IPS-11a (cell line): ENCODE data around the gene INAFM1.

Experiments
- H3K4me3 ChIP-seq: one replicate; pipeline ENCODE4 v1.5.1; 2013; ENCODE audit warnings: low read depth, low read length, control low read depth

The INAFM1 gene

DNA sequence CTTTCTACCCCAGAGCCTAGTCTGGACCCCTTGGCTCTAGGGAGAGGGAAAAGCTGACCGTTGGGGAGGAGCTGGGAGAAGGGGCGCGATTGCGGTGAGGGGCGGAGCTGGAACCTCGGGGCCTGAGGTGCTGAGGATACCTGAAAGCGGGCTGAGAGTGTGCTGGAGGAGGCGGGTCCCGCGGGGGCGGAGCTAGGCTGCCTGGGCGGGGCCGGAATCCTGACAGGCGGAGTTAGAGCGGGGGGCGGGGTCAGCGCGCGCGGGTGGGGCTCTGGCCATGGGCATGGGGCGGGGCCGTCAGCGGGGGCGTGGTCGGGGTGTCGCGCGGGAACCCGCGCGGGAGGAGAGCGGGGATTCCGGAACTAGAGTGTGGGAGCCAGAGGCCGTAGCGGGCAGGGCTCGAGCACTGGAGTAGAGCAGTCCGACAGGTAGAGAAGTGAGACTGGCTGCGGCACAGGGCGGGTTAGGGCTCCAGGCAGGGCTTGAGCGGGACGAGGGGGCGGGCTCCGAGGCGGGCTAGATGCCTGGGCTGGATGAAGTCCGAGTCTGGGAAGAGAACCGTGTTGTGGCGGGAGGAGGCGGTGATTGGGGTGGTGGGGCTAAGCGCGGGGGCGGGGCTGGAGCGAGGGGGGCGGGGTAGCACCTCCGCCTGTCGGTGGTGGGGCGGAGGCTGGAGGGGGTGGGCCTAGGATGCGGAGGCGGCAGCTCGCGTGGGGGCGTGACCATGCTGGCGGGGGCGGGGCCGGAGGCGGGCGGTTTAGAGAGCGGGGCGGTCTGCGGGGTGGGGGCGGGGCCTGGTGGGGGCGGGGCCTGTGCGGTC lies at the start of gene INAFM1:
Gene INAFM1, plus strand, starts transcription at position 815 of the 820 bp plus-strand sequence. CDS start 35 bp downstream, outside the sequence.
- H3K4me3 ChIP-seq, result peak within 1 kb of the TSS; percentile 67

DNA sequence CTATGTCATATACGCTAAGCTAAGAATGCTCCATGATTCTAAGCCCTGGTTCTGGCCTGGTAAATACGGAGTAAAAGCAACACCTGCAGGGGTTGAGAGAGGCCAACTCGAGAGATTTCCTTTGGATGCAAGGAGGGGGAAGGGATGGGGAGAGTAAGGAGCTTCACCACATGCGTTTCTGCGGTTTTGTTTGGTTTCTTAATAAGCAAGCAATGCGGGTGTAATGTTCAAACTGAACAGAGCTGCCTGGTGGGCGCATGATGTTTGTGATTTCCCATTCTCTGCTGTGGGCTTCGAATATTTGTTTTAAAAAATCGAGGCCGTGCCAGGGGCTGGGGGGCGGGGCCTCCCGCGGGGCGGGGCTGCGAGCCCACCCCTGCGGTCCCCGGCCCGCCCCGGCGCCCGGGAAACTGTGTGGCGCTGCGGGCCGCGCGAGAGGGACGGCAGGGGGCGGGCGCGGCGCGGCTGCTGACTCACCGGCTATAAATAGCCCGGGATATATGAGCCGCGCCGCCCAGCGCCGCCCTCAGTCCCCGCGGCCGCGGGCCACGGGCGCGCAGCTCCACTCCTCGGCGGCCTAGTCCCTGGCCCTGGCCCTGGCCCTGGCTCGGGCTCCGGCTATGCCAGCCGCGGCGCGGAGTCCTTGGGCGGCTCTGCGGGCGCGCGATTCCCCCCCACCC lies 48.8 kb upstream of the INAFM1 start:
- H3K4me3 ChIP-seq, result peak overlapping the region; percentile 35

DNA sequence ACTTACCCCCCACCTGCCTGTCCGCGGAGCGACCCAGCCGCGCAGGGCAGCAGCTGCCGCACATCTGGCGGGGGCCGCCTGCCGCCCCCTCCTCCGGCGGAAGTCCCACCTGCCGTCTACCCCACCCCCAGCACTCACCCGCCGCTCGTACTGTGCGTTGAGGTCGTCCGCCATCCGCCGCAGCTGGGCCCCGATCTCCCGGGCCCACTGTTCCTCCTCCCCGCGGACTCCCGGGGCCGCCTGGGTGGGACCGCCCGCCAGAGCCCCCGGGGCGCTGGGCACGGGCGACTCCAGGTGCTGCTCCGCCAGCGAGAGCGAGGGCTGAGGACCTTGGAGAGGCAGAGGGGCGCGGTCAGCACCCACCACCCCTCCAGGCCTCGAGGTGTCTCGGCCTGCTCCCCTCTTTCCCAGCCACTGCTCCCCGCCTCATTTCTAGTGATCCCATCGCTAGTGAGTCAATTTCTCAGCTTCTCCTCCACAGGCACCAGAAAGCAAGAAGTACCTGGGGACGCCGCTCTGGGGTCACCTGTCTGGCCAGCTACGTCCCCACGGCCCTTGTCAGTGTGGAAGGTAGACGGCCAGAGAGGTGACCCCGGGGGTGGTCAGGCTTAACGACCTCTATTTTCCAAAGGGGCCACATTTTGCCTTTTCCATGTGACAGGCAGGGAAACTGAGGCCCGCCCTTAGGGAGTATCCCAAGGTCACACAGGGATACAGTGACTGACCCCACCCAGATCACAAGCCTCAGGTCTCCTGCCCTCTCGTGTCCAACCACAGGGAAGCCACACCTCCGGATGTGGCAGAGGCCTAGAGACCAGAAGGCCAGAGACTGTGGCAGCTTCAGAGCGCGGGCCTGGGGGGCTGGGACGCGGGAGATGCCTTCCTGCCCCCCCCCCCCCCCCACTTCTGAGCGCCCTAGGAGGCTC lies 48.0 kb upstream of the INAFM1 start:
- peak overlapping the region; percentile 35 for H3K4me3 ChIP-seq

GRCh38 chr19:47227352-47228167 lies 47.1 kb upstream of the INAFM1 start:
- peak overlapping the region; percentile 40 for H3K4me3 ChIP-seq

DNA sequence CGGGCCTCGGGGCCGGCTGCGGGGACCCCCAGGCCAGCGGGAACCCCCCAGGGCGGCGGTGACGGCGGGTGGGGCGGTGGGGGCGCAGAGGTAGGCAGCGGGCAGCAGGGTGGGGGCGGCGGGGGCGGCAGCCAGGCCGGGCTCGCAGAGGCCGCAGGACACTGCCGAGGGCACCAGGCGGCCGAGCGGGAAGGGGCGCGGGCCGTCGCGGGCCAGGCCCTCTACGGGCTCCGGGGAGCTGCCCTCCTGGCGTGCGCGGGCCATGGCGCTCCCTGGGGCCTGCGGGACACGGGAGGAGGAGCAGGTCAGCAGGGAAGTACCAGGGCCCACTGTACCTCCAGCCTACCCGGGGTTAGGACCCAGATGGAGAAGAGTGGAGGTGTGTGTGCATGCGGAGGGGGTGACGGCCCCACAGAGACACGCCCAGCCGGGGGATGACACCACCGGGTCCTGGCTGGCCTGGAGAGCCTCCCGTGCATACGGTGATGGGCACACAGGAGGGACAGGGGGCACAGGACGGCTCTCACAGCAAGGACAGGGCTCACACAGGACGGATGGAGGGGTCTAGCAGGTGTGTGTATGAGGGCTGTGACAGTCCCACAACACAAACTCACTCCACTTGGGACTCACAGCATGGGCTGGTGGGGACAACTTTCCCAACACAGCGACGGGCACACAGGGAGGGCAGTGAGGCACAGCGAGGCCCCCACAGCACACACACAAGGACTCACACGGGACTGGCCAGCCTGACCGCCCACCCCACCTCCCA lies 46.3 kb upstream of the INAFM1 start:
- H3K4me3 ChIP-seq, result peak overlapping the region; percentile 84

DNA sequence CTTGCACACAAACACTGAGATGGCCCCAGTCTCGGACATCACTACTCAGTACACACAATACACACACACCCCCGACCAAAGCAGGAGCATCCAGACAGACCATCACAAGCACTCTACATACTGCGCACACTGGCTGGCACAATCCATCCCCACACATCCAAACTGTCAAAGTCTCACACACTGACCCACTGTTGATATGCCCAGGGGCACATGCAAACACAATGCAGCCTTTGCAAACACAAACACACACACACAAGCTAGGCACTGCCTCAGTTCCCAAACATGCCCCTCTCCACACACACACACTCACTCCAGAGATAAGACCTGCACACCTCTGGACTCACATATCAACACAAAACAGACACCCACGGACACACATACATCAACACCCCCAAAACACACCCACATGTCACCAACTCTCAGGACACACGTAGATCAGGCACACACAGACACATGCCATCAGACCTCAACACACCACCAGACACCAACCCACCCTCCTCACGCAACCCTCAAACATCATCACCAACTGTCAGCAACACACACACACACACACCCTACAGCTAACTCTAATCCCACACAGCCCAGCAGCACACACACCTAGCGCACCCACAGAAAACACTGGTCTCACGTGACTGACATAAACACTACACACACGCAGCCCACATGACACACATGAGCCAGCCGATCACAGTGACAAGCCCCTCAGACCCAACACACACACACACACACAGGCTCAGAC lies 45.6 kb upstream of the INAFM1 start:
- H3K4me3 ChIP-seq, result peak overlapping the region; percentile 84

DNA sequence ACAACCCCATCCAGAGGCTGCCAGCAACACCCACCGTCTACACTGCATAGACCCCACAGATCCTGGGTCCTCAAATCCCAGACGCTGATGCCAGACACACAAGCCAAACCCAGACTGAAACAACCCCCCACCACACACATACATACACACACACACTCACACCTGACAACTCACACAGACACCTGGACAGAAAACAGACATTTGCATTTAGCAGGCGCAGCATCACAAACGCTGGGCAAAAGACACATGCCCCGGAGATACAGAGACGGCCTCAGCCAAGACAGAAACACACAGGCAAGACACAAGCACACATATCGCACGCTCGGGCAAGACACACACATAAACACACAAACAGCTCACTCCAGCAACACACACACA lies 45.0 kb upstream of the INAFM1 start:
- H3K4me3 ChIP-seq, result peak overlapping the region; percentile 84

GRCh38 chr19:47230054-47230920 lies 44.4 kb upstream of the INAFM1 start:
- H3K4me3 ChIP-seq, result peak overlapping the region; percentile 84

GRCh38 chr19:47230921-47231214 lies 43.8 kb upstream of the INAFM1 start, which contains the start of gene BBC3:
BBC3 (minus strand) TSS chr19:47231199; CDS start chr19:47228431, 2,768 bp downstream.
- peak within 1 kb of the TSS; percentile 84 for H3K4me3 ChIP-seq

GRCh38 chr19:47231215-47232054 lies 43.2 kb upstream of the INAFM1 start:
- peak overlapping the region; percentile 48 for H3K4me3 ChIP-seq

- no peak overlapping the region for H3K4me3 ChIP-seq
These were observed 42.1 kb upstream of the INAFM1 start for GRCh38 chr19:47232422-47233211.

GRCh38 chr19:47236072-47236675 lies 38.5 kb upstream of the INAFM1 start:
- no peak overlapping the region for H3K4me3 ChIP-seq

GRCh38 chr19:47239152-47239551 lies 35.5 kb upstream of the INAFM1 start:
- H3K4me3 ChIP-seq, result peak overlapping the region; percentile 38

DNA sequence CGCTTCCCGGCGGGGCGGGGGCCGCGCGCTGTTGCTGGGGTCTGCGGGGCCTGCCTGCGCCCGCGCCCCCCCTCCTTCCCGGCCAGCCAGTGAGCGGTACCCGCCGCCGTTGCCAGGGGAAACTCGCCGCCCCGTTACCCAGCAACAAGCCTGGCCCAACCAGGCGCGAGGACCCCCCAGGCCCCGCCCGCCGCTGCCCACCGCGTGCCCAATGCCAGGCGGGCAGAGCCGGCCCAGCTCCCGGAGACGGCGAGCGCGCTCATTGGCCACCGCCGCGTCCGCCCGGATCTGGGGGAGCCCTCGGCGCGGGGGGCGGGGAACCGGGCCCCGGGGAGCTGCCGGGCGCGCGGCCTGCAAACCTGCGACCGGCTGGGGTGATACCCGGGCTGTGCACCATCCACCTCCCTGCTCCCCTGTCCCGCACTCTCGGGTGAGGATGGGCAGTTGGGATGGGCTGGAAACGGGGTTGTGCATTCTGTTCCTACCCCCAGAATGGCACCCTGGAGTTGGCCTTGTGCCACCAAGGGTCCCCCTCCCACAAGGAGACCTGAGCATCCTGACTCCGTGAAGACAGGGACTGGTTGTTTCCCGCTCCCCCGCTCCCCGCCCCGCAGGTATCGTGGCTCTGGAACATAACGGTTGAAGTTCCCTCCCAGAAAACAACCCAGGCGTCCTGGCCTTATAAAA lies 34.9 kb upstream of the INAFM1 start:
- H3K4me3 ChIP-seq, result no peak overlapping the region

DNA sequence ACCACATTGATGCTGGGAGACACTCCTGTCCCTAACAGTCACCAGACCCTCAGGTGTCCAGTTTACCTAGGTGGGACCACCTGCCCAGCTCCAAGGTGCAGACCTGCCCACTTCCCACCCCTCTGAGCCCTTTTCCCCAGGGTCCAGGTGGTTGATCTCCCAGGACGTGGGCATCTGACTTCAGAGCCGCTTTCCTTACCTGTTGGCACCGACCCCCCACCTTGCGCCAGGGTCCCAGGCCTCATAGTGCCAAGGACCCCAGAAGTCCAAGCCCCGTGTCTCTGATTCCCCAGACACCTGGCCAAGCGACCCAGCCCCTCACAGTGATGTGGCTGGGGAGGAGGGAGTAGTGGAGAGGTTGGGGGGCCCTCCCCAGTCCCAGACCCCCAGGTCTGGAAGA lies 34.1 kb upstream of the INAFM1 start:
- H3K4me3 ChIP-seq, result no peak overlapping the region
